GM23248 (cell line): ENCODE measurements around the gene GPATCH11.

Experiments
- EZH2 ChIP-seq: fragments of 200-600 bp; sonication (generic); IDR thresholded peaks from 2 replicates; pipeline ENCODE4 v1.6.1; 2018; ENCODE audit warnings: antibody characterized with exemption, mild to moderate bottlenecking; ENCODE audit not compliant: insufficient read depth, poor library complexity, severe bottlenecking
- EZH2phosphoT487 ChIP-seq: fragments of 200-600 bp; sonication (generic); IDR thresholded peaks from 2 replicates; pipeline ENCODE4 v1.6.1; 2018; ENCODE audit warnings: antibody characterized with exemption, moderate library complexity, mild to moderate bottlenecking, low read depth; ENCODE audit not compliant: insufficient read depth

DNA sequence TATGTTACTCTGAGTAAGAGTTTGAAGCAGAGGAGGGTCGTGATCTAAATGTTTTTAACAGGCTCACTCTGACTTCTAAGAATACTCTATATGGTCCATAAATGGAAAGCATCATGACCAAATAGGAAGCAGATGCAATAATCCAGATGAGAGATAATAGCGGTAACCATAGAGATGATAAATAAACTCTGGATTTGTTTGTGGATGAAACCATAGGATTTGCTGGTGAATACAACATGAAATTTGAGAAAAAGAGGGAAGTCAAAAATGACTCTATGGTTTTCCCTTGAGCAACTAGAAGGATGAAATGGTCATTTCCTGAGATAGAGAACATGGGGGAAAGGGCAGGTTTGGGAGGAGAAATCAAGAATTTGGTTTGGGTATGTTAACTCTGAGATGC lies 4.1 kb upstream of the GPATCH11 start:
- TF ChIP-seq EZH2, result no peak
- no peak for TF ChIP-seq EZH2phosphoT487
